Dermis lymphatic vessel endothelial cell (primary cell): ENCODE measurements around the gene STAC3. TPM values are rescaled to one million over a fixed set of nuclear protein-coding genes. Genes with fewer than 3 reads are reported as not detected.

Experiments
- total RNA-seq: library from RNA; depleted of rRNA; stranded (reverse); fragments of >200 nt; gene quantifications from 2 replicates; pipeline ENCODE4 v1.2.1, GENCODE V29; 2014

STAC3 gene
- total RNA-seq = 0.11 and 0.34 TPM in 2 replicates

DNA sequence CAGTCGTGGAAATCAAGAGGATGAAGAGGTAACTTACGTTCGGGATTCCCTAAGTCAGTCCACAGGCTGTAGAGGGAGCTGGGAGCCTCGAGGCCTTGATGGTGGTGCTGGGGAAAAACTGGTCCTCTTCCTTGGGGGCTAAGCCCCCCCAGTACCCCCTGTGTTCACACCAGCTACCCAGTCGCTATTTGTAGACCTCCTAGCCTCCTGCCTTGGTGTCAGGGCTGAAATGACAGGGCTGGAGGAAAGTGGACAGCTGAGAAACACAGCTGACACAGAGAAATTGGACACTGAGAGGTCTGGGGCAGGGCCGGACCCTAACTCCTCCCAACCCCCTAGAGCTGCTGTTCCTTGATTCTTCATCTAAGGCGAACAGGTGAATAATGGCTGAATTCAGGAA lies at the start of gene STAC3:
TSS of gene STAC3 (minus strand) at position 232 of the 400 bp plus-strand sequence. CDS start 1,551 bp downstream, outside the sequence.

GRCh38 chr12:57229634-57230380 lies 21.2 kb downstream of the STAC3 start, which contains the start of gene SHMT2:
Gene SHMT2 (plus strand): TSS chr12:57229711. CDS start chr12:57229779, 68 bp downstream.

GRCh38 chr12:57216014-57216911 lies 34.7 kb downstream of the STAC3 start, which contains the start of gene NXPH4:
Gene NXPH4 (plus strand): TSS chr12:57216794. CDS start chr12:57216970, 176 bp downstream.

Other genes starting within 250 kb of the STAC3 start
- 7.3 and 12.6 TPM in 2 replicates for gene ZBTB39, start 244.6 kb downstream of the STAC3 start, total RNA-seq
- gene TAC3, start 234.7 kb downstream of the STAC3 start, total RNA-seq = not detected in 2 replicates
- gene MYO1A, start 201.1 kb downstream of the STAC3 start, total RNA-seq = not detected in 2 replicates
- gene NEMP1, start 172.4 kb downstream of the STAC3 start, total RNA-seq = 3.1 and 3.9 TPM in 2 replicates
- 8.9 and 11.7 TPM in 2 replicates for gene NAB2, start 162.1 kb downstream of the STAC3 start, total RNA-seq
- gene STAT6, start 139.8 kb downstream of the STAC3 start, total RNA-seq = 0.69 and 5.4 TPM in 2 replicates
- gene LRP1, start 122.7 kb downstream of the STAC3 start, total RNA-seq = 0.52 and 1.2 TPM in 2 replicates
- gene LRP1-AS, start 103.6 kb downstream of the STAC3 start, total RNA-seq = not detected in 2 replicates
- gene NXPH4, start 34.4 kb downstream of the STAC3 start, total RNA-seq = under 0.01 TPM in 1 of 2 replicates, not detected in the other
- 118 and 133 TPM in 2 replicates for gene SHMT2, start 21.5 kb downstream of the STAC3 start, total RNA-seq
- 6.0 and 6.5 TPM in 2 replicates for gene R3HDM2, start 179.9 kb upstream of the STAC3 start, total RNA-seq
- not detected in 2 replicates for gene INHBC, start 183.6 kb upstream of the STAC3 start, total RNA-seq
- gene INHBE, start 204.1 kb upstream of the STAC3 start, total RNA-seq = not detected in 2 replicates
- not detected in 2 replicates for gene GLI1, start 208.6 kb upstream of the STAC3 start, total RNA-seq
- not detected in 2 replicates for gene ARHGAP9, start 228.7 kb upstream of the STAC3 start, total RNA-seq
- gene MARS1, start 236.9 kb upstream of the STAC3 start, total RNA-seq = 61.4 and 70.7 TPM in 2 replicates